GM23338 (cell line): ENCODE data around the gene MRGPRF. TPM values are rescaled to one million over a fixed set of nuclear protein-coding genes. Genes with fewer than 3 reads are reported as not detected.

Experiments used
- ATAC-seq: fragments of 200-7000 bp; cut with Tn5 transposase; 3 replicates; pipeline ENCODE4 v1.9.1; 2020
- DNase-seq: peaks from one replicate; pipeline ENCODE4 v3.0.0-alpha.2; 2015; ENCODE audit warnings: low spot score
- H2AFZ ChIP-seq: fragments of 200-600 bp; sonication (generic); 2 replicates; pipeline ENCODE4 v1.8.0; 2016; ENCODE audit warnings: antibody characterized with exemption, mild to moderate bottlenecking, moderate library complexity
- H3F3A ChIP-seq: fragments of 200-600 bp; sonication (generic); replicated peaks from 2 replicates; pipeline ENCODE4 v1.8.0; 2017; ENCODE audit warnings: antibody characterized with exemption, mixed run types, low read depth
- H3K27ac ChIP-seq: fragments of 200-600 bp; sonication (generic); 2 replicates; pipeline ENCODE4 v1.6.1; 2016; ENCODE audit warnings: low read depth
- H3K27me3 ChIP-seq: fragments of 200-600 bp; sonication (generic); 2 replicates; pipeline ENCODE4 v1.8.0; 2016; ENCODE audit warnings: mild to moderate bottlenecking, mixed run types, moderate library complexity; ENCODE audit not compliant: insufficient read depth
- H3K36me3 ChIP-seq: fragments of 200-600 bp; sonication (generic); 2 replicates; pipeline ENCODE4 v1.8.0; 2016; ENCODE audit warnings: mild to moderate bottlenecking; ENCODE audit not compliant: insufficient read depth
- H3K4me1 ChIP-seq: fragments of 200-600 bp; sonication (generic); 2 replicates; pipeline ENCODE4 v1.8.0; 2016; ENCODE audit warnings: mild to moderate bottlenecking, moderate library complexity; ENCODE audit not compliant: insufficient read depth
- H3K4me2 ChIP-seq: fragments of 200-600 bp; sonication (generic); 2 replicates; pipeline ENCODE4 v1.7.1; 2017; ENCODE audit warnings: mixed run types
- H3K4me3 ChIP-seq: fragments of 200-600 bp; sonication (generic); 2 replicates; pipeline ENCODE4 v1.6.1; 2016; ENCODE audit warnings: mixed run types
- H3K79me2 ChIP-seq: fragments of 200-600 bp; sonication (generic); replicated peaks from 2 replicates; pipeline ENCODE4 v1.8.0; 2017; ENCODE audit warnings: mild to moderate bottlenecking; ENCODE audit not compliant: insufficient read depth
- H3K9me2 ChIP-seq: fragments of 200-600 bp; sonication (generic); 2 replicates; pipeline ENCODE4 v1.8.0; 2017; ENCODE audit not compliant: insufficient read depth
- H4K20me1 ChIP-seq: fragments of 200-600 bp; sonication (generic); replicated peaks from 2 replicates; pipeline ENCODE4 v1.8.0; 2017; ENCODE audit warnings: mild to moderate bottlenecking; ENCODE audit not compliant: insufficient read depth
- H3K27ac Mint-ChIP-seq: 2 replicates; pipeline ENCODE4 v1.8.0; 2020; ENCODE audit warnings: inconsistent platforms, mild to moderate bottlenecking, moderate library complexity, mixed read lengths
- H3K27me3 Mint-ChIP-seq: 3 replicates; pipeline ENCODE4 v1.8.0; 2022; ENCODE audit warnings: low read depth, mild to moderate bottlenecking, moderate library complexity, mixed read lengths, inconsistent platforms; ENCODE audit not compliant: insufficient read depth, poor library complexity
- H3K36me3 Mint-ChIP-seq: 3 replicates; pipeline ENCODE4 v1.8.0; 2021; ENCODE audit warnings: low read depth, mild to moderate bottlenecking, inconsistent platforms, moderate library complexity, mixed read lengths
- H3K4me1 Mint-ChIP-seq: 3 replicates; pipeline ENCODE4 v1.8.0; 2020; ENCODE audit warnings: mild to moderate bottlenecking, inconsistent platforms, mixed read lengths
- H3K4me3 Mint-ChIP-seq: 3 replicates; pipeline ENCODE4 v1.8.0; 2021; ENCODE audit warnings: moderate library complexity, mild to moderate bottlenecking, inconsistent platforms, mixed read lengths
- H3K9me3 Mint-ChIP-seq: 3 replicates; pipeline ENCODE4 v1.8.0; 2020; ENCODE audit warnings: moderate library complexity, mild to moderate bottlenecking, inconsistent platforms, mixed read lengths
- CREB1 ChIP-seq: fragments of 250-450 bp; sonication (Bioruptor Pico); IDR thresholded peaks from 2 replicates; pipeline ENCODE4 v1.5.0; 2020; ENCODE audit warnings: low read depth, mild to moderate bottlenecking, moderate library complexity
- CTCF ChIP-seq, 2 experiments: fragments of 200-600 bp in 1 of 2; sonication (generic) in 1 of 2; conservative IDR thresholded peaks; 2 replicates each; pipeline versions ENCODE4 v1.5.1 to v1.6.1; 2016 to 2017; ENCODE audit warnings: antibody characterized with exemption in 2 of 2, low read depth in 2 of 2, mild to moderate bottlenecking in 2 of 2, moderate library complexity in 1 of 2
- EZH2 ChIP-seq: fragments of 200-600 bp; sonication (generic); IDR thresholded peaks from one replicate; pipeline ENCODE4 v1.8.0; 2017; ENCODE audit warnings: antibody characterized with exemption, mild to moderate bottlenecking, low read depth; ENCODE audit not compliant: unreplicated experiment
- JUNB ChIP-seq: IDR thresholded peaks from one replicate; pipeline ENCODE4 v1.6.1; 2016; ENCODE audit warnings: antibody characterized with exemption; ENCODE audit not compliant: unreplicated experiment
- POLR2AphosphoS5 ChIP-seq: IDR thresholded peaks from 2 replicates; pipeline ENCODE4 v1.6.1; 2016; ENCODE audit warnings: antibody characterized with exemption, low read depth
- REST ChIP-seq: IDR thresholded peaks from one replicate; pipeline ENCODE4 v1.6.1; 2018; ENCODE audit warnings: antibody characterized with exemption; ENCODE audit not compliant: unreplicated experiment
- STAT1 ChIP-seq: IDR thresholded peaks from one replicate; pipeline ENCODE4 v1.6.1; 2016; ENCODE audit warnings: antibody characterized with exemption; ENCODE audit not compliant: unreplicated experiment
- ZNF114 ChIP-seq: fragments of 250-450 bp; sonication (Bioruptor Pico); IDR thresholded peaks from 2 replicates; pipeline ENCODE4 v1.5.0; 2020; ENCODE audit warnings: mild to moderate bottlenecking, moderate library complexity
- ZNF331 ChIP-seq: fragments of 250-450 bp; sonication (Bioruptor Pico); IDR thresholded peaks from 2 replicates; pipeline ENCODE4 v1.5.0; 2020; ENCODE audit warnings: low read depth, mild to moderate bottlenecking, moderate library complexity
- ZNF462 ChIP-seq: fragments of 250-450 bp; sonication (Bioruptor Pico); IDR thresholded peaks from 2 replicates; pipeline ENCODE4 v1.5.0; 2020; ENCODE audit warnings: mild to moderate bottlenecking, moderate library complexity
- polyA plus RNA-seq: library from polyadenylated mRNA; unstranded; fragments of >200 nt; fragmentation: Nextera tagmentation; extraction: Ambion mirVana; gene quantifications from 2 replicates; pipeline ENCODE4 v1.2.1, GENCODE V29; 2016
- total RNA-seq: library from RNA; depleted of rRNA; stranded (reverse); fragments of >200 nt; shearing (Covaris generic); gene quantifications from 2 replicates; pipeline ENCODE4 v1.2.3, GENCODE V29; 2014

MRGPRF gene
- total and polyA plus RNA-seq, 2 experiments from 2014 or later = 3.3 to 9.0 TPM

GRCh38 chr11:69057801-69058200 lies 44.8 kb upstream of the MRGPRF start:
- Mint-ChIP-seq H3K27me3 (peaks cover 7% of the 10 kb centered on the region), H3K27ac (no peak overlapping the region), H3K36me3 (no peaks in the 10 kb centered on the region; the same call in 1 of the 3 replicates), H3K4me1 (no peaks in the 10 kb centered on the region; the same call in 2 of the 3 replicates), H3K4me3 (no peak overlapping the region), H3K9me3 (no peaks in the 10 kb centered on the region)
- DNase-seq (no peak), ATAC-seq (no peak)
- Histone ChIP-seq H4K20me1 (no peaks in the 10 kb centered on the region; the same call in 1 of the 2 replicates), H3K9me2 (no peaks in the 10 kb centered on the region), H3K4me1 (no peaks in the 10 kb centered on the region), H2AFZ (no peak overlapping the region), H3K36me3 (no peaks in the 10 kb centered on the region), H3K4me2 (no peak overlapping the region), H3F3A (no peaks in the 10 kb centered on the region), H3K4me3 (no peak overlapping the region), H3K27ac (no peak overlapping the region), H3K79me2 (peaks cover 13% of the 10 kb centered on the region), H3K27me3 (no peaks in the 10 kb centered on the region)
- TF ChIP-seq JUNB = no peak
- no peak for TF ChIP-seq STAT1
- TF ChIP-seq POLR2AphosphoS5 = no peak
- TF ChIP-seq REST = no peak
- TF ChIP-seq ZNF114 (CRISPR knock-in tag) = no peak
- TF ChIP-seq ZNF462 = no peak
- no peak for TF ChIP-seq EZH2
- TF ChIP-seq CREB1 (CRISPR knock-in tag) = no peak
- no peak for TF ChIP-seq ZNF331
- TF ChIP-seq CTCF (conservative IDR thresholded peaks at IDR 0.05; ENCODE audit: low read depth in 2 of 2) = no peak
